ENCODE data around the gene COX5A. TPM values are rescaled to one million over a fixed set of nuclear protein-coding genes. Genes with fewer than 3 reads are reported as not detected.

The COX5A gene
- total and polyA plus RNA-seq, 11 donors = 754 to 2,918 (median 1,211) TPM

GRCh38 chr15:74872702-74873035, 65.2 kb downstream of the COX5A start:
- ATAC-seq = no peak
- DNase-seq = no peak
- Histone ChIP-seq H3K4me1 (peaks cover 11 to 58% (median 49%) of the 10 kb centered on the region in 12 donors), H3K9me3 (no peaks in the 10 kb centered on the region), H3K36me3 (peaks cover 0 to 9% (median 0%) of the 10 kb centered on the region in 9 donors), H3K4me3 (peak overlapping the region; percentile 55 to 95 (median 84)), H3K27me3 (no peaks in the 10 kb centered on the region), H3K27ac (peak overlapping the region; percentile 82 to 100 (median 94))
- intact Hi-C loops (cut with DNase I) = loop anchor here in 1 of 10 donors (5.0 kb wide), 1 partner anchor 35 kb away; the partner anchor contains the start of gene FAM219B
- TF ChIP-seq CTCF (IDR thresholded peaks at IDR 0.05) (no peak), POLR2A (IDR thresholded peaks at IDR 0.05) (no peak)
- 0 to 2% (median 1%) methylated on average over 11 of the region's 11 CpGs for WGBS, 4 donors

DNA sequence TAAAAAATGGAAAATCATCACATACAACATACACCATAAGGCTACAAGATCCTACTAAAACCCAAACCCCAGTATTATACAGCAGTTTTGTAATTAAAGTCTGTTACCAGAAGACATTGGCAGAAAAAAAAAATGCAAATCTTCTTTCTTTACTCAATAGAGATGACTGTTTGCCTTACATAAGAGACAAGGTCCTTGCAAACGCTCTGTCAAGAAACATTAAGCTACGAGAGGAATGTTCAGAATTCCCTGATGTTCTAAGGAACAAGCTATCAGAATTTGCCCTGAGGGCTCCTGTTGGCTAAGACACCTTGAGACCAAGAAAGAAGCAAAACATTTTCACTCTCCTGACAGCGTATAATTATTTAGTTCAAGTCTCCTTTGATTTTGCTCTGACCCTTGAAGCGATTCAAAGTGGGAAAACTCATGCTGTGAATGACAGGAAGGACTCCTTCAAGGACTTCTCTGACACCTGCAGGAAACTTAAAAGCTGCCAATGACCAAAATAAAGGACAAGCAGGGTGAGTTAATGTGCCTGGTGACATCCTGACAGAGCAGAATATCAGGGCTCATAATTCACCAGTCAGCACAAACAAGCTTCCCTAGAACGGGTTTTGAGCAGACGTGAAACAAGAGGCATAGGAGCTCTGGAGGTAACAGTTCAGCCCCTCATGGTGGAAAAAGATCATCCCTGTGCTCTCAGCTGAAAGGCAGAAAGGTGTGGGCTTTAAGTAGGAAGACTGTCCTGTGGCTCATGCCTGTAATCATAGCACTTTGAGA, 67.2 kb downstream of the COX5A start:
- Histone ChIP-seq H3K4me3 (peak overlapping the region in 3 of 12 donors; percentile 8 to 86 (median 17)), H3K27ac (peak overlapping the region; percentile 43 to 97 (median 78)), H3K36me3 (peaks cover 0 to 9% (median 0%) of the 10 kb centered on the region in 9 donors), H3K4me1 (peaks cover 11 to 77% (median 65%) of the 10 kb centered on the region in 12 donors), H3K27me3 (no peaks in the 10 kb centered on the region), H3K9me3 (no peaks in the 10 kb centered on the region)
- 32 to 37% (median 34%) methylated on average over 6 of the region's 6 CpGs for WGBS, 4 donors
- ATAC-seq = no peak
- no peak for TF ChIP-seq CTCF (IDR thresholded peaks at IDR 0.05)
- no peak for TF ChIP-seq POLR2A (IDR thresholded peaks at IDR 0.05)
- DNase-seq = no peak
- intact Hi-C loops (cut with DNase I) = loop anchor here in 1 of 10 donors (5.0 kb wide), 1 partner anchor 37 kb away; the partner anchor contains the start of gene FAM219B

Other genes with a start within 250 kb of the COX5A start
- gene EDC3, start 242.0 kb downstream of the COX5A start, total RNA-seq = 10 to 100 TPM in 8 of 9 donors, 1 to 10 TPM in 1; 7.3 to 23.0 (median 16.5) TPM
- gene EDC3, start 242.0 kb downstream of the COX5A start, polyA plus RNA-seq = 10 to 100 TPM in 1 of 2 donors, 1 to 10 TPM in 1; 8.3 to 17.1 TPM
- under 1 TPM in 6 of 9 donors, not detected in 3; 0.16 to 0.91 (median 0.34) TPM for gene CYP1A1, start 212.5 kb downstream of the COX5A start, total RNA-seq
- under 1 TPM; 0.08 to 0.38 TPM for gene CYP1A1, start 212.5 kb downstream of the COX5A start, polyA plus RNA-seq
- gene CYP1A2, start 189.2 kb downstream of the COX5A start, total RNA-seq = not detected
- not detected for gene CYP1A2, start 189.2 kb downstream of the COX5A start, polyA plus RNA-seq
- gene CSK, start 156.0 kb downstream of the COX5A start, total RNA-seq = 10 to 100 TPM; 19.1 to 66.7 (median 28.4) TPM
- 10 to 100 TPM; 23.9 to 24.7 TPM for gene CSK, start 156.0 kb downstream of the COX5A start, polyA plus RNA-seq
- 10 to 100 TPM in 2 of 9 donors, 1 to 10 TPM in 5, under 1 TPM in 2; 0.19 to 16.3 (median 7.8) TPM for gene LMAN1L, start 125.2 kb downstream of the COX5A start, total RNA-seq
- gene LMAN1L, start 125.2 kb downstream of the COX5A start, polyA plus RNA-seq = 1 to 10 TPM in 1 of 2 donors, not detected in 1; 5.8 TPM
- 1 to 10 TPM in 5 of 9 donors, under 1 TPM in 1, not detected in 3; 0.14 to 3.3 (median 2.0) TPM for gene CPLX3, start 111.4 kb downstream of the COX5A start, total RNA-seq
- gene CPLX3, start 111.4 kb downstream of the COX5A start, polyA plus RNA-seq = 1 to 10 TPM in 1 of 2 donors, under 1 TPM in 1; 0.06 to 1.5 TPM
- gene ULK3, start 94.9 kb downstream of the COX5A start, total RNA-seq = 10 to 100 TPM; 22.6 to 39.3 (median 29.5) TPM
- 10 to 100 TPM; 28.0 to 29.3 TPM for gene ULK3, start 94.9 kb downstream of the COX5A start, polyA plus RNA-seq
- gene SCAMP2, start 64.7 kb downstream of the COX5A start, total RNA-seq = 10 to 100 TPM; 34.9 to 84.8 (median 46.0) TPM
- 10 to 100 TPM; 25.1 to 90.5 TPM for gene SCAMP2, start 64.7 kb downstream of the COX5A start, polyA plus RNA-seq
- gene MPI, start 48.0 kb downstream of the COX5A start, total RNA-seq = 10 to 100 TPM; 22.4 to 85.7 (median 59.3) TPM
- 10 to 100 TPM; 28.9 to 44.2 TPM for gene MPI, start 48.0 kb downstream of the COX5A start, polyA plus RNA-seq
- 100 to 1,000 TPM in 3 of 9 donors, 10 to 100 TPM in 6; 37.0 to 110 (median 88.8) TPM for gene FAM219B, start 31.2 kb downstream of the COX5A start, total RNA-seq
- gene FAM219B, start 31.2 kb downstream of the COX5A start, polyA plus RNA-seq = 10 to 100 TPM; 31.3 to 39.0 TPM
- gene RPP25, start 18.7 kb upstream of the COX5A start, total RNA-seq = 1 to 10 TPM; 1.1 to 5.8 (median 2.1) TPM
- 1 to 10 TPM; 1.6 to 4.0 TPM for gene RPP25, start 18.7 kb upstream of the COX5A start, polyA plus RNA-seq
- gene SCAMP5, start 57.5 kb upstream of the COX5A start, total RNA-seq = 1 to 10 TPM; 1.7 to 7.1 (median 4.2) TPM
- gene SCAMP5, start 57.5 kb upstream of the COX5A start, polyA plus RNA-seq = 1 to 10 TPM in 1 of 2 donors, under 1 TPM in 1; 0.91 to 7.4 TPM
- 10 to 100 TPM in 2 of 9 donors, 1 to 10 TPM in 7; 3.6 to 13.0 (median 4.9) TPM for gene PPCDC, start 85.5 kb upstream of the COX5A start, total RNA-seq
- 1 to 10 TPM; 8.2 to 9.3 TPM for gene PPCDC, start 85.5 kb upstream of the COX5A start, polyA plus RNA-seq